GM12801 (cell line): Measurements from ENCODE around the gene ADAMTS17.

ENCODE experiments used
- CTCF ChIP-seq: IDR thresholded peaks from one replicate; pipeline ENCODE4 v1.5.1; 2011; ENCODE audit warnings: control low read depth; ENCODE audit not compliant: insufficient read length; ENCODE audit errors: extremely low read depth

Gene ADAMTS17

GRCh38 chr15:100193277-100193860 is 148.4 kb downstream of the ADAMTS17 start:
- TF ChIP-seq CTCF: no peak

- no peak for TF ChIP-seq CTCF
Observed at GRCh38 chr15:100192097-100193080, 149.4 kb downstream of the ADAMTS17 start.

- TF ChIP-seq CTCF: no peak
Observed at GRCh38 chr15:100191161-100191560, 150.6 kb downstream of the ADAMTS17 start.

GRCh38 chr15:100190675-100191074 is 151.1 kb downstream of the ADAMTS17 start:
- TF ChIP-seq CTCF: no peak

- no peak for TF ChIP-seq CTCF
Observed at GRCh38 chr15:100189849-100190248, 151.9 kb downstream of the ADAMTS17 start.

- no peak for TF ChIP-seq CTCF
Observed at GRCh38 chr15:100189319-100189718, 152.5 kb downstream of the ADAMTS17 start.

GRCh38 chr15:100187677-100188076 is 154.1 kb downstream of the ADAMTS17 start:
- TF ChIP-seq CTCF: no peak
